HG02571 (cell line): ENCODE measurements around the gene FNBP1.
"Not testable (repeated sequence)": the region's sequence is repeated elsewhere in the genome, so short reads cannot be mapped to it uniquely, and the experiment has no call there.

Experiments used
- ATAC-seq: cut with Tn5 transposase; IDR thresholded peaks from one replicate; pipeline ENCODE4 v1.9.1; 2021; ENCODE audit warnings: mild to moderate bottlenecking, moderate library complexity; ENCODE audit not compliant: unreplicated experiment

FNBP1 gene

DNA sequence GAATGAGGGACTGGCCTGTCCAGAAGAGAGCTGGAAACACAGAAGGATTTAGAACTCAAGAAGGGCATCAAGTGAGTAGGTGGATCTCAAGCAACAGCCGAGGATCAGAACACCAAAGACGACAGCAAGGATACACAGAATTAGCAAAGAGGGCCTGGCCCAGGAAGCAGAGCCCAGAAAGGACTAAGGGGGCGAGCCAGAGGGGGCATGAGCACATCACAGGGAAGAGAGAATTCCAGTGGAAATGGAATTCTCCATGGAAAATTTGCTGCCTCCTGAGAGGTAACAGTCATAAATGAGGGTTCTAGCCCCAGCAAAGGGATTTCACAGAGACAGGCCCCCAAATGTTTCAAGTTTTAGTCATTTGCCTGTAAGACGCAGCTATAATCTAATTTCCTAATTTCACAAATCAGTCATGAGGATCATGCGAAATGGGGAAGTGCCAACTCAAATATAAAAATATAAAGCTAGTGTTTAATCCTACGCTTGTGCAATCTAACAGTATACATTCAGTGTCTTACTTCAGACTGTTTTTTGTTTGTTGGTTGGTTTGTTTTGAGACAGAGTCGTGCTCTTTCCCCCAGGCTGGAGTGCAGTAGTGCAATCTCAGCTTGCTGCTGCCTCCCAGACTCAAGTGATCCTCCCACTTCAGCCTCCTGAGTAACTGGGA is 46.7 kb downstream of the FNBP1 start:
- no peak for ATAC-seq

DNA sequence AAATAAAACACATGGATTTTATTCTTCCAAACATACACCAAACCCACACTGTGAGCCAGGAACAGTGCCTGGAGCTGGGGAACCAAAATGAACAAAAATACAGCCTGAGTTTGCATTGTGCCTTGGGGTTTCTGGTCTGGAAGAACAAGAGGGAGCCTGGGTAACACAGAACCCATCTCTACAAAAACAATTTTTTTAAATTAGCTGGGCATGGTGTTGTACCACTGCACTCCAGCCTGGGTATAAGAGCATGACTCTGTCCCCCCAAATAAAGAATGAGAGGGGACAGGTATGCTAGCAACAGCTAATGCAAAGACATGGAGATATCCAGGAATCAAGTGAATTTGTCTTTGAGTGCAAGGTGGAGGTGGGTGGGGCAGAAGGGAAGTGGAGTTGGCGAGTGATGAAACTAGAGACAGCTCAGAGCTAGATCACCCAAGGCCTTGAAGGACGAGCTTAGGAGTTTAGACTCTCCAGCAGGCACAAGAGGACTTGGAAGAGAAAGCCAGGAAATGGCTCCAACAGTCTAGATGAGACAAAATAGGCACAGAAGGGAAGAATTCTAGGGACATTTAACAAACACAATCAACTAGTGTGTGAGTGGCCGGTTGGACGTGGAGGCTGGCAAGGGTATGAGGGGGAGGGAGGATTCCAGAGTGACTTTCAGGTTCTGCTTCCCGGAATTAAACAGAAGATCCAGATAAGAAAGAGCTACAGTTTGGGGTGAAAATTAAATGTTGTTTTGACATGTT is 47.4 kb downstream of the FNBP1 start:
- no peak for ATAC-seq

DNA sequence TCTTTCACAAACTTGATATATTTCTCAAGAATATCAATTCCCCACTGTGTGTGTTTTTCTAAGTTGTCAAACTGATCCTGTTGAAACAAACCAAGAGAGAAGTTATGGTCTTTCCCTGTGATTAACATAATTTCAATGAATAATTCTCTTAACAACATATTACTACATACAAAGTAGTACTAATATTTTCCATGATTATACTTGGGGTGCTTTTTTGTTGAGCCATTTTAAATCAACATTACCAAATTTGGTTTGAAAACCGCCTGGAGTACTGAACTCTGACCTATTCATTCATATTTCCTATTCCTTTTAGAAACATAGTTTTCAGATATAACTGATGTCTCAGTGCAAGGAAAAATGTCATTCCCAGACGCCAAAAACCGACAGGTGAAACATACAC is 48.1 kb downstream of the FNBP1 start:
- no peak for ATAC-seq

DNA sequence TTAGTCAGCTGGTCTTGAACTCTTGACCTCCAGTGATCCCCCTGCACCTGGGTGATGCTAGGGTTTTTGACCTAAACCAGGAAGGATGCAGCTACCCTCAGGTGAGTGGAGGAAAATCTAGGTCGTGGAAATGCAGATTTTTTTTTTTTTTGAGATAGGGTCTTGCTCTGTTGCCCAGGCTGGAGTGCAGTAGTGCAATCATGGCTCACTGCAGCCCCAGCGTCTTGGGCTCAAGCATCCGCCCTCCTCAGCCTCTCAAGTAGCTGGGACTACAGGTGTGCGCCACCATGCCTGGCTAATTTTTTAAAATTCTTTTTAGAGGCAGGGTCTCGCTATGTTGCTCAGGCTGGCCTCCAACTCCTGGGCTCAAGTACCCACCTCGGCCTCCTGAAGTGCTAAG is 51.9 kb downstream of the FNBP1 start:
- not testable (repeated sequence) for ATAC-seq

DNA sequence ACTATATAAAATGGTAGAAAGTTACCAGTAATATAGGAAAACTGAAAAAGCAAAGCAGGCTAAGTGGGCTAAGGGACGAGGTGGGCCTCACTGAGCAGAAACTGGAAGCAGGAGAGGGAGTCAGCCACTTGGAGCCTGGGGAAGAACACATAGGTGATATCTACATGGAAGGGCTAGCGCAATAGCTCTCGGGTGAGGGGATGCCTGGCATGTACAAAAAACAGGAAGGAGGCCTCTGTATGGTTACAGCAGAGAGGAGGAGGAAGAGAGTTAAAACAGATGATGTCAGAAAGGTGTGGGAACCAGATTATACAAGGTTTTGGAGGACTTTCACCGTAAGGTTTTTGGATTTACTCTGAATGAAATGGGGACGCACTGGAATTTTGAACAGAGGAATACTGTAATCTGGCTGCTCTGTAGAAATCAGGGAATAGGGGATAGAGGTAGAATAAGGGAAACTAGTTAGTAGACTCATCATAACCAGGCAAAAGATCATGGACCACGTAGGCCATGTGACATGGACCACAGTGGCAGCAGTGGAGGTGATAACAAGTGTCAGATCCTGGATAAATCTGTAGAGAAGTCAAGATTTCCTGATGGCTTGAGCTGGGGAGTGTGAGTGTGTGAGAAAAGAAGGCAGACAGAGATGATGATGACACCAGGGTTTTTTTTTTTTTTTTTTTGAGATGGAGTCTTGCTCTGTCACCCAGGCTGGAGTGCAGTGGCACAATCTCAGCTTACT is 52.5 kb downstream of the FNBP1 start:
- ATAC-seq = no peak

DNA sequence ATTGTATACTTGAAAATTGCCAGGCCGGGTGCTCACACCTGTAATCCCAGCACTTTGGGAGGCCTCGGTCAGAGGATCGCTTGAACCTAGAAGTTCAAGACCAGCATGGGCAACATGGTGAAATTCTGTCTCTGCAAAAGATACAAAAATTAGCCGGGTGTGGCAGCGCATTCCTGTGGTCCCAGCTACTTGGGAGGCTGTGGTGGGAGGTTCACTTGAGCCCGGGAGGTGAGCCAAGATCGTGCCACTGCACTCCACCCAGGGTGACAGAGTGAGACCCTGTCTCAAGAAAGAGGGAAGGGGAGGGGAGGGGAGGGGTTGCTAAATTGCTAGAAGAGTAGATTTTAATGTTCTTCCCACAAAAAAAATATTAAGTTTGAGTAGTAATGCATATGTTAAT is 53.2 kb downstream of the FNBP1 start:
- ATAC-seq = no peak

DNA sequence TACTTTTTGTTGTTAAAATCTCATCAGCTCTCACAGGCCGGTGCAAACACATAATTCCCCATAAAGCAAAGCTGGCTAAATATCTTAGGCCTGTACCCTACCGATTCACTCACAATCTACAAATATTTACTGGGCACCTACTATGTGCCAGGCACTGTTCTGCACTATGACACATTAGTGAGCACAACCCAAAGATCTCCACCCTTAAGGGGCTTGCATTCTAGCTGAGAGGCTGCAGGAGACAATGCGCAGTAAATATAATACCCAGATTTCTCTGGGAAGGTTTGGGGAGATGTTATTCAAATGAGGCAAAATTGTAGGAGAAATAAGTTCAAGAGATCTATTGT is 53.7 kb downstream of the FNBP1 start:
- no peak for ATAC-seq

DNA sequence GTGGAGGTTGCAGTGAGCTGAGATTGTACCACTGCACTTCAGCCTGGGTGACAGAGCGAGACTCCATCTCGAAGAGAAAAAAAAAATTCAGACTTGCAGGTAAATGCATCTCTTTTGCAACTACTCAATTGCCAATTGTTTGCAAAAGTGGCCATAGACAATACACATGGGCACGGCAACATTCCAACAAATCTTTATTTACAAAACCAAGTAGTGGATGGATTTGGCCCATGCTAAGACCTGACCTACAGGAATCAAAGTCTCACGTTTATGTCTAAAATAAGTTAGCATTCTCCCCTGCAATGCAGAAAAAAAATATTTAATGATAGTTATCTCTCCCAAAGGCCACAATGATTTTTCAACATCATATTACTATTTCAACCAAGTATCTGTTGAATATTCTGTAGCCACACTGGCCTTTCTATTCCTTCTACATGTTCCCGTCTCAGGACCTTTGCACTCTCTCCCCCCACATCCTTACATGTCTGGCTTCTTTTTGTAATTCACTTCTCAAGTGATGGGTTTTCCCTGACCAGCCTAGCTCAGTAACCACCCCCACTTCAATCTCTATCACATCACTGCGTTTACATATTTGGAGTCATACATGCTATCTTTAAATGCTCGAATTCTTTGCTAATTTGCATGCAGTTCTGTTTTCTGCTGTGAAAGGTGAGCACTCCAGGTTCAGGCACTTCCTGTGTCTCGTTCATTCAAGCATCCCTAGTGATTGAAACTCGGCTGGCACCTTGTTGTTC is 54.2 kb downstream of the FNBP1 start:
- peak; percentile 58 for ATAC-seq

DNA sequence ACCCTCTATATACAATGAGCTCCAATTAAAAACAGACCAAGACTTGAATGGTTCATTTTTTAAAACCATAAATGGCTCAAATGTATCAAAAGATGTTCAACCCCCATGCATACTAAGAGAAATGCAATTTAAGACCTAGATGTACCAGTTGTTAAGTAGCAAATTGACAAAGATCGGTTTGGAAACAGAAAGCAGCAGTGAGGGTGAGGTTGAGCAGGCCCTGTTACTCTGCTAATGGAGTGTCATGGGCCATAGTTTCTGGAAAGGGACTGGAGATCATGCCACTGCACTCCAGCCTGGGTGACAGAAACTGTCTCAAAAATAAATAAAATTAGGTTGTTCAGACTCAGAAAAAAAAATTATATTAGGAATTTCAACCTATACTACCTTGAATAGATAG is 55.0 kb downstream of the FNBP1 start:
- ATAC-seq = no peak

DNA sequence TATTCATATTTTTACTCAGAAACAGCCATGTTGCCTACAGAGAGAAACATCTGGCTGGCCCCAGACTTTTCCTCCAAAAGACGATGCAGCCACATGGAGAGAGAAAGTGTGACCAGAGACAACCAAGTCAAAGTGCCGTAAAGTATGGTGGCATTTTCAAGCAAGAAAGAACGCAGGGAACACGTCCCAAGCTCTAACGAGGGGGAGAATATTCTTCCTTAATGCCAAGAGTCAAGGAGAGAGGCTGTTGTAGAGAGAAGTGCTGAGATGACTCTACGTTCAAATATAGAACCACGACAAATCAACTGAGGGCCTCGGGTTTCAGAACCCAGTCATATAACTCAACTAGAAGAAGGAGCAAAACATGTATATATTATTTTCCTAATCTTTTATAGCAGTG is 55.9 kb downstream of the FNBP1 start:
- no peak for ATAC-seq

DNA sequence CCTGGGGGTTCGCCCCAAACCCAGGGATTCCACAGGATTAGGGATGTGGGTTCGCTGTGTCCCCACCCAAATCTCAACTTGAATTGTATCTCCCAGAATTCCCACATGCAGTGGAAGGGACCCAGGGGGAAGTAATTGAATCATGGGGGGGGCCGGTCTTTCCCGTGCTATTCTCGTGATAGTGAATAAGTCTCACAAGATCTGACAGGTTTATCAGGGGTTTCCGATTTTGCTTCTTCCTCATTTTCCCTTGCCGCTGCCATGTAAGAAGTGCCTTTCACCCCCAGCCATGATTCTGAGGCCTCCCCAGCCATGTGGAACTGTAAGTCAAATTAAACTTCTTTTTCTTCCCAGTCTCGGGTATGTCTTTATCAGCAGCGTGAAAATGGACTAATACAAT is 58.4 kb downstream of the FNBP1 start:
- not testable (repeated sequence) for ATAC-seq

DNA sequence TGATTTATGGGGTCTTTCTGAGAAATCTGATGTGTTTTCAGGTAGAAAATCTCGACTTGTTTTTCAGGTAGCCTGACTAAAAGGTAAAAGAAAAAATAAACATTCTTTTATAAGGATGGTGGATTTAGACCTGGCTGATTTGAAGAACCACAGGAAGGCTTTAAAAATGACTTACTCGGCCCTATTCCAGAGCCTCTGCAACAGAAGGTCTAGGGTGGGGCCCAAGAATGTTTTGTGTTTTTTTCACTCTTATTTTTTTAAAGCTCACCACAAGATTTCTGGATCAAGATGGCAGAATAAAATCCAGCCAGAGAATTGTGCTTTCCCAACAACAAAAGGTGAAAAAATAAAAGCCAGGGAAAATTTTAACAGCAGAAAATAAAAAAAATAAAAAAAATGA is 59.1 kb downstream of the FNBP1 start:
- no peak for ATAC-seq

DNA sequence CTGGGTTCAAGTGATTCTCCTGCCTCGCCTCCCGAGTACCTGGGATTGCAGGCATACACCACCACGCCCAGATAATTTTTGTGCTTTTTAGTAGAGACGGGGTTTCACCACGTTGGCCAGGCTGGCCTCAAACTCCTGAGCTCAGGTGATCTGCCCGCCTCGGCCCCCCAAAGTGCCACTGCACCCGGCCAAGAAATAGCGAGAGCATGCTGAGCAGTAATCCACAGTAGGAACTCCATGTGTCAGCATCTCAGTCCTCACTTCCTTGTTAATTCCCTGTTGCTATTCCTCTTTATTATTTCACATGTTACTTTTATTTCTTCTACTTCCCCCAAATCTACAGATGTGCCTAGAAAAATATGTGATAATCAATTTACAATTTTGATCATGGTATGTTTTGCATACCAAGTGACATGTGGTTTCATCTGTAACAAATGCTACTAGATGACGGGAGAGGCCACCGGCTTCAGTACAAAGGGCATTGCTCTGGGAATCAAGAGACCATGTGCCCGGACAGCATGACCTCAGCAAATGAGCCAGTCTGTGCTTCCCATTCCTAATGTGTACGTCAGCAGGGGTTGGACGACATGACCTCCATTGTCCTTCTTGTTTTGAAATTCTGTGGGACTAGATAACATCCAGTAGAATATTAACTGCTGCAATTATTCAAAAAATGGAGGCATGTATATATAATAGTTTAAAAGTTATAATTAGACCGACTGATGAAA is 61.6 kb downstream of the FNBP1 start:
- no peak for ATAC-seq

DNA sequence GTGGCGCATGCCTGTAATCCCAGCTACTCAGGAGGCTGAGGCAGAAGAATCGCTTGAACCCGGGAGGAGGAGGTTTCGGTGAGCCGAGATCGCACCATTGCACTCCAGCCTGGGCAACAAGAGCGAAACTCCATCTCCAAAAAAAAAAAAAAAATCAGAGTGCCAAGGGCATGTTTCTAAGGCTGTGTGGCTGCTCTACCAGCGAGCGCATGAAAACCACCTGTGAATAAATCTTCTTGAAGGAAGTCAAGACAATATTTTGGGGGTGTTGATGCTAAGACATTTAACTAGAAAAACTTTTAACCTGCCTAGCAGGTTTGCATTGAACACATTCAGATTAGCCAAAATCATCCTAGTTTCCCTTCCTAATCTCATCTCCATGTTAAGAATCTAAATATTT is 62.8 kb downstream of the FNBP1 start:
- not testable (repeated sequence) for ATAC-seq

DNA sequence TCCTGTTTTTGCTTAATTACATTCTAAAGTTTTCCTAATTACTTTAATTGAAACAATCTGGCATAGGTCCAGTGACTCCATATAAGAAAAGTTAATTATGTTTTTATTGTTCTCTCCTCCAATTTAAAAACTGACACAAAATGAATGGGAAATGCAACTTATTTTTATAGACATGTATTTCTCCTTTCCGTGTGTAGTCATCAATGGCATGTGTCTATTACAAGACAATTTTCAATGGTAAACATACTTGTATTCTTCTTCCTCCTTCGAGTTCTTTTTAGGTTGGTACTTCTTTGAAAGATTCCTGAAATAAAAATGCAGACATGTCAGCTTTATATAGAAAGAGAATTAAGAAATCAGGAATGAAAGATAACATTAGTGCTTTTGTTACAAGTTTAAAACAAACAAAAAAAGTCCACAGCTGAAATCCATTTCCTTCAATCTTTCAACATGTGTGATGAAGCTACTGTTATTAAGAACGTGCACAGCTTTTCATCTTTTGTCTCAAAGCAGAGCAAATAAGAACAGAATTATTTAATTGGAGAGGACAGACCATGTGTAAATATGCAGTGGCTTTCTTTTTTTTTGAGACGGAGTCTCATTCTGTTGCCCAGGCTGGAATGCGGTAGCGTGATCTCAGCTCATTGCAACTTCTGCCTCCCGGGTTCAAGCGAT is 63.8 kb downstream of the FNBP1 start:
- ATAC-seq = no peak

DNA sequence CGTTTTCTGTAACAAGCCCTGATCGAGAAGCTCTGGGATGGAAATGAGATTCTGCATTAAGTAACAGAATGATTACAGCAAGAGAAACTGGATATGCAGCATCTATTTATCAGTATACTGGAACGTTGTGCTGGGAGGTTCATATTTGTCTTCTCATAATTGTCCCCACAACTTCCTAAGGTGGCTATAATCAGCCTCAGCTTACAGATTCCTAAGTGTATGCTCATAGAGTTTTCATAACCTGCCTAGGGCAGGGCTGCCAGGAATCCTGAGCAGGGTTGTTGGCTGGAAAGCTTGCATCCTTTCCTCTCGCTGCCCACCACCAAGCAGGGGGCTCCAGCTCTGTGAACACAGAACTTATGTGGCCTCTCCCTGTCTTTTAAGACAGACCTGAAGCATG is 70.2 kb downstream of the FNBP1 start:
- no peak for ATAC-seq

DNA sequence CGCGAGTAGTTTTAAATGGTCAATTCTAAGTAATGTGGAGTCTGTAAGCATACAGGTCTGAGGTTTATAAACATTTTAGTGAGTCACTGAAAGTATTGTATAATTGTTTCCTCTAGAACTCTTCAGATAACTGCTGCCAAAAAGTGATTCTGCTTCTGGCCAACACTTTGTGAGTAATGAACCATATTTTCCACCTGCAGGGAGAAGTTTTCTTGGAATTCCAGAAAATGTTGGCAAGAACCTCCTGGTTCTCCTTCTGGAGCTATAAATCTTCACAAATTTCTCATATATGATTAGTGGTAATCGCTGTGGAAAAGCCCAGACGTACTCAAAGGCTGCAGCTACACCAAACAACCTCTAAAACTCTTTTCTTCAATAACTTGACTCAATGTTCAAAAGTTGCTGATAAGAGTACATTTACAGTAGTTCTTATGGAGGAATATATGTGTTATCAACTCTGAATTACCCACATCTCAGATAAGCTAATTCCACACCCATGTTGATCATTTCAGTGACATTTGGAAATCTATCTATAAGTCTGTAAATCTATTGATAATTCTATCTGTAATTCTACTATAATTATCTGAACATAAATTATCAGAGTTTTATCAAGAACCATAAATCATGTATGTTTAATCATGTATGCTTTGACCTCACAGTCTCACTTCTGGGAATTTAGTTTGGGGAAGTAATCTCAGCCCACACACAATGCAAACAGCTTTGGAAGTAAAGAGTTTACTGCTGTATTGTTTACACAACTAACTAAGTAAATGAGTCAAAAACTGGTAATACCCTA is 74.1 kb downstream of the FNBP1 start:
- ATAC-seq = no peak

DNA sequence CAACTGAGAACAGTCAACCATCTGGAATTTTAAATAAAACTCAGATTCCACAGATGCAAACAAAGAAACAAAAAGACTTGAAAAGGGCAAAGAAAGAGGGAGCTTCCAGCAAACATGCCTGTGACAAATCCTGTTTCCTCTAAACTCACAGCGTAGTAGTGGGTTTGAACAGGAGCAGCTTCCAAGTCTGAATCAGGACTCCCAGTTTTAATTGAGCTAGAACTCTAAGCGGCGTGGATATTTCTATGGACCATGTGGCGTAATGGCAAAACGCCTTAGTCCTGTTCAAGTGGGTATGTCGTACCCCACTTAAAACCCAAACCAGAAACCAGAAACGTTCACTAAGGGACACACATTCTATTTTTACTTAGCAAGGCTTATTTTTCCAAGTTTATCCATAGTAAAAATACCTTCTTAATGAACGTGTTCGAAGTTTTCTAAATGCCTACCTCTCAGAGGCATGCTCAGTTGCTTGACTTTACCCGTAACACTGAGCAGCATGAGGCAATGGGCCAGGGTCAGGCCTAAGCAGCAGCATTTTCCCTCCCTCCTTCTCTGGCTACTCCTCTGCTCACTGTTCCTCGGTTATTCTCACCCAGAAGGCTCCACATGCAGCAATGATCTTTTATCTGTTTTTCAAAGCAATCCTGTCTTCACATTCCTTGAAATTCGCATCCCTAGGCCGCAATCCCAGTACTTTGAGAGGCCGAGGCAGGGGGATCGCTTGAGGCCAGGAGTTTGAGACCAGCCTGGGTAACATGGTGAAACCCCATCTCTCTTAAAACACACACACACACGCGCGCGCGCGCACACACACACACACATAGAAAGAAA is 77.9 kb downstream of the FNBP1 start:
- no peak for ATAC-seq
